K562 (cell line): ENCODE measurements around the gene TRMT44. TPM values are rescaled to one million over a fixed set of nuclear protein-coding genes. Genes with fewer than 3 reads are reported as not detected.

ENCODE experiments used
- ATAC-seq: fragments of 200-7000 bp; cut with Tn5 transposase; 3 replicates; pipeline ENCODE4 v1.9.1; 2020; ENCODE audit warnings: moderate library complexity
- BruUV-seq: library from RNA; stranded (reverse); fragments of 400-500 nt; replicated peaks from 2 replicates; lab custom pipeline; 2021; lab: Mats Ljungman, UMichigan
- CTCF ChIA-PET: fragments of 300-600 bp; formaldehyde crosslinking; extraction: SDS; loops from one replicate; lab custom pipeline; 2021; ENCODE audit warnings: low intra/inter-chr PET ratio; lab: Yijun Ruan, JAX
- POLR2A ChIA-PET: fragments of 300-600, 350-650 bp; sonication (Branson Sonifier 250); formaldehyde crosslinking; extraction: SDS; loops from one replicate; lab custom pipeline; 2021; ENCODE audit warnings: antibody characterized with exemption, inconsistent platforms; lab: Yijun Ruan, JAX
- DNase-seq, 4 experiments: peaks; one replicate each; pipeline versions ENCODE4 v3.0.0 to v3.0.0-alpha.2; 2011 to 2018; ENCODE audit warnings: low spot score in 3 of 4, mixed read lengths in 3 of 4; ENCODE audit errors: extremely low read depth in 1 of 4
- FAIRE-seq: peaks from 2 replicates; lab custom pipeline; 2011; peaks lifted over from hg19 to GRCh38; lab: Jason Lieb, UNC
- H2AFZ ChIP-seq: 2 replicates; pipeline ENCODE4 v1.6.0; 2011; ENCODE audit warnings: low read depth, low read length, control low read depth, inconsistent platforms
- H3K27ac ChIP-seq: fragments of 200-600 bp; 3 replicates; pipeline ENCODE4 v1.8.0; 2011; ENCODE audit warnings: low read depth, mild to moderate bottlenecking, control low read depth, inconsistent platforms, low read length, moderate library complexity, mixed read lengths; ENCODE audit errors: extremely low read depth
- H3K27me3 ChIP-seq, 2 experiments: fragments of 300-600 bp in 1 of 2; 2 replicates in 1 of 2; 3 replicates in 1 of 2; pipeline versions ENCODE4 v1.6.0 to v1.8.0; 2011; ENCODE audit warnings: inconsistent platforms in 2 of 2, low read length in 2 of 2, mild to moderate bottlenecking in 1 of 2, mixed read lengths in 1 of 2, moderate library complexity in 1 of 2; ENCODE audit not compliant: control insufficient read depth in 2 of 2, insufficient read depth in 2 of 2
- H3K36me3 ChIP-seq: fragments of 300-600 bp; 3 replicates; pipeline ENCODE4 v1.8.0; 2011; ENCODE audit warnings: mild to moderate bottlenecking, low read length, inconsistent platforms; ENCODE audit not compliant: control insufficient read depth, insufficient read depth
- H3K4me1 ChIP-seq, 2 experiments: fragments of 200-600 bp in 1 of 2; replicated peaks in 1 of 2; 2 replicates in 1 of 2; 3 replicates in 1 of 2; pipeline versions ENCODE4 v1.5.1 to v1.8.0; 2011; ENCODE audit warnings: inconsistent platforms in 2 of 2, low read length in 2 of 2, mild to moderate bottlenecking in 1 of 2, mixed read lengths in 1 of 2, moderate library complexity in 1 of 2; ENCODE audit not compliant: control insufficient read depth in 2 of 2, insufficient read depth in 2 of 2
- H3K4me2 ChIP-seq: 2 replicates; pipeline ENCODE4 v1.6.1; 2011; ENCODE audit warnings: low read length, control low read depth, inconsistent platforms, mixed read lengths; ENCODE audit not compliant: insufficient read depth
- H3K4me3 ChIP-seq: fragments of 200-600 bp; sonication (generic), shearing (Covaris generic); 2 replicates; pipeline ENCODE4 v1.5.1; 2016; ENCODE audit warnings: control low read depth, inconsistent platforms
- H3K79me2 ChIP-seq: fragments of 200-600 bp; 3 replicates; pipeline ENCODE4 v1.8.0; 2011; ENCODE audit warnings: low read length, inconsistent platforms; ENCODE audit not compliant: control insufficient read depth, insufficient read depth
- H3K9ac ChIP-seq, 2 experiments: 2 replicates each; pipeline versions ENCODE4 v1.6.0 to v1.6.1; 2011; ENCODE audit warnings: low read depth in 2 of 2, low read length in 2 of 2, control low read depth in 1 of 2, inconsistent platforms in 1 of 2, mild to moderate bottlenecking in 1 of 2, mixed read lengths in 1 of 2; ENCODE audit not compliant: insufficient read depth in 1 of 2
- H3K9me1 ChIP-seq: one replicate; pipeline ENCODE4 v1.6.0; 2011; ENCODE audit warnings: inconsistent platforms, mild to moderate bottlenecking, low read length, moderate library complexity; ENCODE audit not compliant: control insufficient read depth, insufficient read depth
- H3K9me3 ChIP-seq: replicated peaks from 2 replicates; pipeline ENCODE4 v1.5.1; 2011; ENCODE audit warnings: low read depth, low read length, inconsistent platforms; ENCODE audit not compliant: control insufficient read depth, insufficient read depth
- H4K20me1 ChIP-seq: replicated peaks from 2 replicates; pipeline ENCODE4 v1.6.1; 2011; ENCODE audit warnings: low read length, inconsistent platforms, mixed read lengths; ENCODE audit not compliant: control insufficient read depth, insufficient read depth
- BRF1 ChIP-seq: IDR thresholded peaks from 3 replicates; pipeline ENCODE4 v1.6.1; 2011; ENCODE audit warnings: borderline replicate concordance, mild to moderate bottlenecking; ENCODE audit not compliant: insufficient read length; ENCODE audit errors: extremely low read depth
- CTBP1 ChIP-seq: fragments of 450-650 bp; IDR thresholded peaks from 2 replicates; pipeline ENCODE4 v1.6.1; 2016; ENCODE audit warnings: borderline replicate concordance
- DDX20 ChIP-seq: fragments of 450-650 bp; IDR thresholded peaks from 2 replicates; pipeline ENCODE4 v1.6.1; 2016; ENCODE audit warnings: missing genetic modification characterization, low read depth, mild to moderate bottlenecking, missing compliant biosample characterization, moderate library complexity
- ELF1 ChIP-seq: fragments of 200-800 bp; sonication (Bioruptor generic); IDR thresholded peaks from 2 replicates; pipeline ENCODE4 v1.6.1; 2016; ENCODE audit warnings: missing genetic modification characterization, missing compliant biosample characterization
- ILF3 ChIP-seq: fragments of 450-650 bp; IDR thresholded peaks from 2 replicates; pipeline ENCODE4 v1.6.1; 2018; ENCODE audit warnings: antibody characterized with exemption, mild to moderate bottlenecking, moderate library complexity, borderline replicate concordance
- TAF9B ChIP-seq: fragments of 450-650 bp; IDR thresholded peaks from 2 replicates; pipeline ENCODE4 v1.6.1; 2018; ENCODE audit warnings: mild to moderate bottlenecking; ENCODE audit not compliant: partially characterized antibody
- ZNF124 ChIP-seq: sonication (generic); formaldehyde crosslinking; IDR thresholded peaks from 2 replicates; pipeline ENCODE4 v1.8.1; 2022; ENCODE audit warnings: missing genetic modification reagents
- ZNF274 ChIP-seq: IDR thresholded peaks from 2 replicates; pipeline ENCODE4 v1.6.1; 2011; ENCODE audit warnings: low read depth, mild to moderate bottlenecking, low read length, moderate library complexity, borderline replicate concordance
- ZNF655 ChIP-seq: fragments of 250-450 bp; sonication (Bioruptor Pico); IDR thresholded peaks from 2 replicates; pipeline ENCODE4 v1.5.0; 2021
- WGBS: fragments of 100-300 bp; shearing (Covaris generic); methylation state at CpG from one replicate; pipeline ENCODE4 v1.1.6; 2016; ENCODE audit warnings: low coverage, mixed read lengths; ENCODE audit not compliant: insufficient coverage; ENCODE audit errors: missing lambda C conversion rate; 5-methylcytosine and 5-hydroxymethylcytosine counted together
- in situ Hi-C: fragments of 300-500 bp; cut with MboI; formaldehyde crosslinking; loops from 4 replicates; pipeline ENCODE4 v1.15.0; 2018; ENCODE audit warnings: inconsistent platforms, mixed read lengths
- intact Hi-C: fragments of 100-400 bp; cut with micrococcal nuclease; formaldehyde crosslinking; loops from 2 replicates; pipeline ENCODE4 v1.14.2; 2022
- polyA plus RNA-seq, 8 experiments: library from polyadenylated mRNA; depleted of rRNA in 4 of 8; stranded (reverse) in 5 of 8; unstranded in 3 of 8; fragments of >200 nt; fragmentation: Nextera tagmentation in 2 of 8; fragmentation: Illumina TruSeq in 1 of 8; extraction: Ambion mirVana in 2 of 8; extraction: Trizol in 1 of 8; gene quantifications; 2 replicates each; pipeline versions ENCODE4 v1.2.1 to v1.2.3, GENCODE V29; 2011 to 2014; ENCODE audit warnings: inconsistent platforms in 1 of 8, missing spikeins in 1 of 8
- total RNA-seq, 7 experiments: library from RNA; depleted of rRNA in 6 of 7; stranded (reverse); fragments of >200 nt in 6 of 7; fragmentation: Illumina TruSeq in 2 of 7; extraction: Trizol in 2 of 7; gene quantifications; 2 replicates each; pipeline versions ENCODE4 v1.2.1 to v1.2.3, GENCODE V29; 2011 to 2021; ENCODE audit warnings: low replicate concordance in 1 of 7
- TF ChIP-seq, protein P1 (sequence below): fragments of 450-650 bp; conservative IDR thresholded peaks from 2 replicates; pipeline ENCODE4 v1.6.1; 2016; ENCODE audit warnings: missing genetic modification characterization, low read depth, mild to moderate bottlenecking, missing compliant biosample characterization, moderate library complexity

TRMT44 gene
- total and polyA plus RNA-seq, 9 of the 15 experiments (the other 6 are each of a cell fraction or from before 2014, with no cell fraction given), result 1.2 to 18.6 (median 10.0) TPM

- WGBS, result 60% methylated on average over 11 of the region's 11 CpGs
- Histone ChIP-seq H3K4me2 (no peak overlapping the region), H2AFZ (no peak overlapping the region), H3K9ac (no peak overlapping the region), H3K4me3 (no peak overlapping the region), H3K4me1 (no peaks in the 10 kb centered on the region; a peak in 1 of 5 replicates), H3K9me3 (no peaks in the 10 kb centered on the region; the same call in 1 of the 2 replicates), H3K9me1 (no peaks in the 10 kb centered on the region), H3K27me3 (no peaks in the 10 kb centered on the region), H3K27ac (no peak overlapping the region), H3K79me2 (no peaks in the 10 kb centered on the region), H3K36me3 (no peaks in the 10 kb centered on the region), H4K20me1 (no peaks in the 10 kb centered on the region)
- no peak for TF ChIP-seq ZNF124 (CRISPR knock-in tag)
- no peak for TF ChIP-seq DDX20
- no peak for TF ChIP-seq CTBP1
- TF ChIP-seq, protein P1, sequence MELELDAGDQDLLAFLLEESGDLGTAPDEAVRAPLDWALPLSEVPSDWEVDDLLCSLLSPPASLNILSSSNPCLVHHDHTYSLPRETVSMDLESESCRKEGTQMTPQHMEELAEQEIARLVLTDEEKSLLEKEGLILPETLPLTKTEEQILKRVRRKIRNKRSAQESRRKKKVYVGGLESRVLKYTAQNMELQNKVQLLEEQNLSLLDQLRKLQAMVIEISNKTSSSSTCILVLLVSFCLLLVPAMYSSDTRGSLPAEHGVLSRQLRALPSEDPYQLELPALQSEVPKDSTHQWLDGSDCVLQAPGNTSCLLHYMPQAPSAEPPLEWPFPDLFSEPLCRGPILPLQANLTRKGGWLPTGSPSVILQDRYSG (tag), result no peak
- TF ChIP-seq BRF1, result no peak
- TF ChIP-seq ZNF274, result no peak
- TF ChIP-seq ILF3, result no peak
- TF ChIP-seq ZNF655 (CRISPR knock-in tag), result no peak
- no peak for TF ChIP-seq ELF1
- TF ChIP-seq TAF9B, result no peak
- in situ Hi-C loops, result no loop called here
- ChIA-PET CTCF (no interaction called here), POLR2A (interaction anchor here (0.9 kb wide), 1 partner anchor 17 kb away, joined by 3 read pairs; no protein-coding TSS in a partner anchor)
- intact Hi-C loops, result no loop called here
- FAIRE-seq (no peak), ATAC-seq (no peak), DNase-seq (no peak)
- BruUV-seq, result no TSS peak
These were observed 52.9 kb downstream of the TRMT44 start for GRCh38 chr4:8493484-8493883.
